Hippocampal formation (tissue), 2 donors: ENCODE measurements around the gene NAA10.
A peak's percentile ranks its signal among the peaks of the same experiment; 100 is the strongest.

Experiments used
- DNase-seq, 2 donors: peaks; one replicate each; lab custom pipeline; 2025; lab: John Stamatoyannopoulos, UW

NAA10 gene

DNA sequence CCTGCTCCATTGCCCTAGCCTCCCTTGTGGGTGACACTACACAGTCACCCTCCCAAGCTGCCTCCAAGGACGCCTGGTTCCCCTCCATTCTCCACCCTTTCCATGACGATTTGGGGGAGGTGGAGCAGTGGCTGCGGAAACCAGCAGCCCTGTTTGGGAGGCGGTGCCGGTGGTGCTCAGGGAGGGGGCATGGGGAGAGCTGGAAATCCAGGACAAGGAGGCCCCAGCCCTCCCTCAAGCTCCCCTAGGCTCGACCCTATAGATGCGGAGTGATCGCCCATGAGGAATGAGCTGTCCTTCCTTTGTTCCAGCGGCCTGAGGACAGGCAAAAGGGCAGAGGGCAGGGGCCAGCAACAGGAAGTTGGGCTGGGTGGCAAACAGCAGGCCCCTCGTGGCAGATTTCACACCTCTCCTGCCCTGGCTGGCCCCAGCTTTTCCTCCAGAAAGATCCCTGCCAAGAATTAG, 13.2 kb upstream of the NAA10 start:
- DNase-seq = no peak

GRCh38 chrX:153947009-153947769, 12.4 kb upstream of the NAA10 start:
- DNase-seq = peak; percentile 29 to 32

- no peak for DNase-seq
These were observed 11.4 kb upstream of the NAA10 start for GRCh38 chrX:153945956-153946943.

GRCh38 chrX:153944800-153945150, 9.9 kb upstream of the NAA10 start:
- no peak for DNase-seq

- DNase-seq = no peak
These were observed 9.4 kb upstream of the NAA10 start, which contains the start of gene RENBP for GRCh38 chrX:153944140-153944799. Gene RENBP (minus strand): TSS chrX:153944643. CDS start chrX:153944610, 33 bp downstream.

GRCh38 chrX:153941336-153942252, 6.8 kb upstream of the NAA10 start:
- no peak for DNase-seq

GRCh38 chrX:153939573-153939972, 4.7 kb upstream of the NAA10 start:
- no peak for DNase-seq

GRCh38 chrX:153938226-153938786, 3.5 kb upstream of the NAA10 start:
- no peak for DNase-seq

DNA sequence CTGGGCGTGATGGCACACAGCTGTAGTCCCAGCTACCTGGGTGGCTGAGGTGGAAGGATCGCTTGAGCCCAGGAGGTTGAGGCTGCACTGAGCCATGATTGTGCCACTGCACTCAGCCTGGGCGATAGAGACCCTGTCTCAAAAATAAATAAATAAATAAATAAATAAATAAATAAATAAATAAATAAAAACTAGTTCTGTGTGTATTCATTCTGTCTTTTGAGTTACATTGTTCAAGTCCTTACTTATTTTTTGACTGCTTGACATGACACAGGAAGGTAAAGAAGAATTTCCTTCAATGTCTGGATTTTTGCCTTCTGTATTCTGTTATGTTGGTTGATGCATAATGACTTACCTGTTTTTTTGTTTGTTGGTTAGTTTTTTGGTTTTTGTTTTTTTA, 2.2 kb upstream of the NAA10 start:
- no peak for DNase-seq

DNA sequence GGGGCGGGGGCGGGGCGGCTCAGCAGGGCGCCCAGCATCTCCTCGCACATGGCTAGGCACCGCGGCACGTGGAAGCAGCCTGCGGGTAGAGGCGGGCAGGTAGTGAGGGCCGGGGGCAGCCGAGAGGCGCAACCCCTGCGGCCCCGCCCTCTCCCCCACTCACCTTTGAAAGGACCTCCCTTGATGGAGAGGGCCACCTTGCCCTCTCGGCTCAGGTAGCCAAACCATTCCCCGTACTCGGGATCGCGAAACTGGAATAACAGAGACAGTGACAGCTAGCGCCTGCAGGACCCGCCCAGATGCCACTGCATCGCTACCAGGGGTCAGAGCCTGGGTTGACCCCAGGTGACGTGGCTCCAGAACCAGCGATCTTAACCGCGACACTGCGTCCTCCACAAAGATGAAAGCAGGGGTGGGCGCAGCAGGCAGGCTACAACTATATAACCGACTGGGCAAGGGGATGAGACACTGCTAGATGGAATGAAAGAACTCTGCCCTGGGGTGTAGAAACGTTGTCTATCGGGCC, 552 bp upstream of the NAA10 start:
- no peak for DNase-seq

GRCh38 chrX:153934148-153934761, 582 bp downstream of the NAA10 start:
- no peak for DNase-seq

GRCh38 chrX:153933748-153934147, 1.1 kb downstream of the NAA10 start:
- no peak for DNase-seq

DNA sequence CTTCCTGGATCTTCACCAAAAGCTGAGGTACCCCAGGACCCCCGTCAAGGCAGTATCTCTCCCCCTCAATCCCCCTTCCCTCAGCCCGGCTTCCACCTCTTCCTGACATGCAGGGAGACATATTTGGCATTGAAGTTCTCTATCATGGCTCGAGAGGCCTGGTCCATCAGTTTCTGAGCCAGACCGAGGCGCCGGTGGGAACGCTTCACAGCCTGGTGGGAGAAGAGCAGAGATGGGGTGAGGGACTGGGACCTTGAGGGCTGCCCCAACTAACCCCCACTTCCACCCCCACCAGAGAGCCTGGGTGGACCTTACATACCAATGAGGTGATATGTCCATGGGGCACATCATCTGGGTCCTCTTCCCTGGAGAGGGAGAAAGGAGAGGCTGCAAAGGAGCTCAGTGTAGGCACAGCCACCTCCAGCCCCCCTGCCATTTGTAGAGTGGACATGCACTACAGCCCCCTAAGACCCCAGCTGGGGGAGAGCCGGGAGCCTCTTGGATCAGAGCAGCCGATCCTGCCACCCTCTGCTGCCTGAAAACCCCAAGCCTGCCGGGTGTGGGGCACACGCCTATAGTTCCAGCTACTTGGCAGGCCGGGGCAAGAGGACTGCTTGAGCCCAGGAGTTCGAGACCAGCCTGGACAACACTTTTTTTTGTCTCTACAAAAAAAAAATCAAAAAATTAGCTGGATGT, 2.5 kb downstream of the NAA10 start:
- no peak for DNase-seq

DNA sequence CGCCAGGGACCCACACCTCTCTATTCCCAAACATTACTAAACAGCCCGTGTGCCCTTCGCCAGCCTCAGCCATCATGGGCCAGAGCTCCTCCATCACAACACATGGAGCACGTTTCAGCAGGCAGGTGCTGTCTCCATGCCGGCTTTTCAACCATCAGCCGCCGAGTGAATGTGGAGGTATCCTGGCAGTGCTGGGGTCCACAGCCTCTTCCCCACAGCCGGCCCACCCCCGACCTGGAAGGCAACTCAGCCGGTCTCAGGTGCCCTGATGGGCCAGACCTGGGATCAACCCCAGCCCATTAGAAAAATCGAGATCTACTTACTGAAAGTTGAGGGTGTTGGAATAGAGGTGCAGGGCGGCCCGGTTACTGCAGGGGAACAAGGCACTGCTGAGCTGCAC, 3.1 kb downstream of the NAA10 start:
- no peak for DNase-seq

DNA sequence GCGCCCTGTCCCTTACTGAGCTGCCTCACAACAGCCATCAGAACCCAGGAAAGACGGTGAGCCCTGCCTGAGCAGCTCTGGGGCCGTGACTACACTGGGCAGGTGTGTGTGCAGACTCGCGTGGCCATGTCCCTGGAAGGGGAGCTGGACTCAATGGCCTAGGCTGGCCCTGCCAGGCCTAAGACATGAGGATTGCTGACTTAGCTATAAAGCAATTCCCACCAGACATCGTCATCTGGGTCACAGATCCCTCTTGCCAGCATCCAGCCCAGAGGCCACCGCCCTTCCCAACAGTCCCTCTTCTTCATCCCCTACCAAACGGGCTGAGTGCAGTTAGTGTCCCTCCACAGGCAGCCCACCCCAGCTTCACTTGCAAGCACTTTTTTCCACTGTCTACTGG, 3.7 kb downstream of the NAA10 start:
- DNase-seq = no peak

- no peak for DNase-seq
These were observed 4.6 kb downstream of the NAA10 start for GRCh38 chrX:153930011-153930910.

GRCh38 chrX:153929576-153929975, 5.3 kb downstream of the NAA10 start:
- DNase-seq = no peak

DNA sequence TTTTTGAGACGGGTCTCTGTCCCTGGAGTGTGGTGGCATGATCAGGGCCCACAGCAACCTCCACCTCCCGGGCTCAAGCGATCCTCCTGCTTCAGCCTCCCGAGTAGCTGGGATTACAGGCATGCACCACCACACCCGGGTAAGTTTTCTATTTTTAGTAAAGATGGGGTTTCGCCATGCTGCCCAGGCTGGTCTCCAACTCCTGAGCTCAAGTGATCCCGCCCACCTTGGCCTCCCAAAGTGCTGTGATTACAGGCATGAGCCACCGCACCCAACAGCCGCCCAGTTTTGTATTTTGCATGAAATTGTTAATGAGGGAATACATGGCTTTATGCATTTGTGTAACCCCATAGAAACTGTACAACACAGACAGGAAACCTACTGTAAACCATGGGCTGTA, 6.0 kb downstream of the NAA10 start:
- DNase-seq = no peak
